ENCODE measurements around the gene ITM2B. TPM values are rescaled to one million over a fixed set of nuclear protein-coding genes. Genes with fewer than 3 reads are reported as not detected.
"Not testable (repeated sequence)": the region's sequence is repeated elsewhere in the genome, so short reads cannot be mapped to it uniquely, and the experiment has no call there.

The ITM2B gene
- total RNA-seq, 1 experiment from 2014 or later, result 224 TPM

GRCh38 chr13:48199404-48199946, 33.5 kb upstream of the ITM2B start:
- TF ChIP-seq CTCF (IDR thresholded peaks at IDR 0.05; ENCODE audit: insufficient read depth in 1 of 2, low read depth in 1 of 2, low read length in 1 of 2, severe bottlenecking in 1 of 2, unreplicated experiment in 1 of 2), result no peak
- no peaks in the 10 kb centered on the region for H3K4me1 Mint-ChIP-seq (ENCODE audit: low read depth, unreplicated experiment)
- H3K9me3 Mint-ChIP-seq (ENCODE audit: unreplicated experiment), result peaks cover 13% of the 10 kb centered on the region
- DNase-seq, result no peak
- peaks cover 9% of the 10 kb centered on the region for H3K4me1 ChIP-seq
- H3K36me3 ChIP-seq (ENCODE audit: control insufficient read depth, insufficient read depth, low read length), result no peaks in the 10 kb centered on the region
- no peak overlapping the region for H3K4me3 Mint-ChIP-seq (ENCODE audit: unreplicated experiment)
- no TSS peak for BruUV-seq (replicated peaks)
- no peak overlapping the region for H3K4me3 ChIP-seq (ENCODE audit: low read depth, low read length)
- H3K9me3 ChIP-seq, result 0 out of 2 replicates have a peak, but pooled peaks cover 4% of the 10 kb centered on the region
- ChIA-PET POLR2A (no interaction called here), CTCF (no interaction called here)
- no peak overlapping the region for H3K27ac Mint-ChIP-seq (ENCODE audit: unreplicated experiment)
- intact Hi-C loops (cut with micrococcal nuclease; ENCODE audit: unreplicated experiment), result no loop called here
- no peaks in the 10 kb centered on the region for H3K36me3 Mint-ChIP-seq (ENCODE audit: insufficient read depth, unreplicated experiment)
- H3K27me3 ChIP-seq (replicated peaks; ENCODE audit: control insufficient read depth, insufficient read depth, low read length), result no peaks in the 10 kb centered on the region
- H3K27me3 Mint-ChIP-seq (ENCODE audit: insufficient read depth, unreplicated experiment), result no peaks in the 10 kb centered on the region

- Histone ChIP-seq H3K4me3 (ENCODE audit: low read depth, low read length) (no peak overlapping the region), H3K36me3 (ENCODE audit: control insufficient read depth, insufficient read depth, low read length) (no peaks in the 10 kb centered on the region), H3K4me1 (peaks cover 9% of the 10 kb centered on the region), H3K9me3 (0 out of 2 replicates have a peak, but pooled peaks cover 4% of the 10 kb centered on the region), H3K27me3 (replicated peaks; ENCODE audit: control insufficient read depth, insufficient read depth, low read length) (no peaks in the 10 kb centered on the region)
- peak; percentile 24 to 61 for DNase-seq
- Mint-ChIP-seq H3K4me3 (ENCODE audit: unreplicated experiment) (no peak overlapping the region), H3K4me1 (ENCODE audit: low read depth, unreplicated experiment) (no peaks in the 10 kb centered on the region), H3K36me3 (ENCODE audit: insufficient read depth, unreplicated experiment) (no peaks in the 10 kb centered on the region), H3K27ac (ENCODE audit: unreplicated experiment) (no peak overlapping the region), H3K9me3 (ENCODE audit: unreplicated experiment) (peaks cover 13% of the 10 kb centered on the region), H3K27me3 (ENCODE audit: insufficient read depth, unreplicated experiment) (no peaks in the 10 kb centered on the region)
- intact Hi-C loops (cut with micrococcal nuclease; ENCODE audit: unreplicated experiment), result no loop called here
- ChIA-PET CTCF (no interaction called here), POLR2A (no interaction called here)
- no TSS peak for BruUV-seq (replicated peaks)
- TF ChIP-seq CTCF (IDR thresholded peaks at IDR 0.05; ENCODE audit: insufficient read depth in 1 of 2, low read depth in 1 of 2, low read length in 1 of 2, severe bottlenecking in 1 of 2, unreplicated experiment in 1 of 2), result no peak
Observed at GRCh38 chr13:48201044-48201443, 32.0 kb upstream of the ITM2B start.

- DNase-seq, result peak in 1 of 2 experiments; percentile 5
- H3K27ac Mint-ChIP-seq (ENCODE audit: unreplicated experiment); H3K9me3 ChIP-seq; CTCF ChIA-PET; BruUV-seq (replicated peaks); H3K4me1 ChIP-seq; H3K9me3 Mint-ChIP-seq (ENCODE audit: unreplicated experiment); POLR2A ChIA-PET; H3K27me3 Mint-ChIP-seq (ENCODE audit: insufficient read depth, unreplicated experiment); intact Hi-C loops (cut with micrococcal nuclease; ENCODE audit: unreplicated experiment); H3K36me3 ChIP-seq (ENCODE audit: control insufficient read depth, insufficient read depth, low read length); H3K4me3 ChIP-seq (ENCODE audit: low read depth, low read length); H3K4me3 Mint-ChIP-seq (ENCODE audit: unreplicated experiment); H3K27me3 ChIP-seq (replicated peaks; ENCODE audit: control insufficient read depth, insufficient read depth, low read length); H3K4me1 Mint-ChIP-seq (ENCODE audit: low read depth, unreplicated experiment); H3K36me3 Mint-ChIP-seq (ENCODE audit: insufficient read depth, unreplicated experiment): not testable (repeated sequence)
Observed at GRCh38 chr13:48207207-48207606, 25.8 kb upstream of the ITM2B start.

- POLR2A ChIA-PET, result no interaction called here
Observed at GRCh38 chr13:48210178-48210577, 22.8 kb upstream of the ITM2B start.

More at GRCh38 chr13:48210178-48210577, 22.8 kb upstream of the ITM2B start:
- Mint-ChIP-seq H3K27me3 (ENCODE audit: insufficient read depth, unreplicated experiment) (no peaks in the 10 kb centered on the region), H3K4me3 (ENCODE audit: unreplicated experiment) (no peak overlapping the region), H3K36me3 (ENCODE audit: insufficient read depth, unreplicated experiment) (no peaks in the 10 kb centered on the region), H3K27ac (ENCODE audit: unreplicated experiment) (no peak overlapping the region), H3K4me1 (ENCODE audit: low read depth, unreplicated experiment) (no peaks in the 10 kb centered on the region), H3K9me3 (ENCODE audit: unreplicated experiment) (no peaks in the 10 kb centered on the region)
- no peaks in the 10 kb centered on the region for H3K27me3 ChIP-seq (replicated peaks; ENCODE audit: control insufficient read depth, insufficient read depth, low read length)
- H3K9me3 ChIP-seq, result no peaks in the 10 kb centered on the region
- no peak for TF ChIP-seq CTCF (IDR thresholded peaks at IDR 0.05; ENCODE audit: insufficient read depth in 1 of 2, low read depth in 1 of 2, low read length in 1 of 2, severe bottlenecking in 1 of 2, unreplicated experiment in 1 of 2)
- intact Hi-C loops (cut with micrococcal nuclease; ENCODE audit: unreplicated experiment), result no loop called here
- H3K4me3 ChIP-seq (ENCODE audit: low read depth, low read length), result no peak overlapping the region
- H3K4me1 ChIP-seq, result no peaks in the 10 kb centered on the region
- no peak for DNase-seq
- no peaks in the 10 kb centered on the region for H3K36me3 ChIP-seq (ENCODE audit: control insufficient read depth, insufficient read depth, low read length)
- BruUV-seq (replicated peaks), result no TSS peak
- CTCF ChIA-PET, result no interaction called here

Measured in Caco-2 (cell line).